Brain microvascular endothelial cell (primary cell): ENCODE results near the gene LCN15.

ENCODE experiments used
- DNase-seq: peaks from one replicate; pipeline ENCODE4 v3.0.0-alpha.2; 2020
- H3K27ac ChIP-seq: fragments of 250-450 bp; sonication (Bioruptor Pico); 2 replicates; pipeline ENCODE4 v1.5.1; 2020; ENCODE audit warnings: mild to moderate bottlenecking, moderate library complexity
- H3K27me3 ChIP-seq: fragments of 250-450 bp; sonication (Bioruptor Pico); replicated peaks from 2 replicates; pipeline ENCODE4 v1.5.1; 2020; ENCODE audit warnings: mild to moderate bottlenecking
- H3K36me3 ChIP-seq: fragments of 250-450 bp; sonication (Bioruptor Pico); replicated peaks from 2 replicates; pipeline ENCODE4 v1.5.1; 2020; ENCODE audit warnings: mild to moderate bottlenecking
- H3K4me3 ChIP-seq: 2 replicates; pipeline ENCODE4 v1.5.1; 2011; ENCODE audit warnings: low read depth, mild to moderate bottlenecking, control low read depth, low read length, moderate library complexity
- CTCF ChIP-seq: IDR thresholded peaks from 2 replicates; pipeline ENCODE4 v1.5.1; 2011; ENCODE audit warnings: low read depth, mild to moderate bottlenecking, moderate library complexity, low read length, control low read depth, inconsistent platforms; ENCODE audit errors: missing control alignments
- in situ Hi-C: cut with HindIII; loops from 2 replicates; pipeline ENCODE4 v1.10.0; 2017; ENCODE audit warnings: low sequenced_read_pairs, low pct_ligation_motif_present

Gene LCN15

GRCh38 chr9:136729144-136729543 lies 35.2 kb downstream of the LCN15 start:
- DNase-seq = no peak
- in situ Hi-C loops = no loop called here
- Histone ChIP-seq H3K27ac (no peak overlapping the region), H3K4me3 (peak overlapping the region; percentile 93), H3K36me3 (peaks cover 24% of the 10 kb centered on the region), H3K27me3 (no peaks in the 10 kb centered on the region)
- TF ChIP-seq CTCF = no peak

- in situ Hi-C loops = no loop called here
- no peak for DNase-seq
- H3K36me3 ChIP-seq = peaks cover 29% of the 10 kb centered on the region
- H3K27ac ChIP-seq = peak overlapping the region; percentile 43
- peak overlapping the region; percentile 93 for H3K4me3 ChIP-seq
- H3K27me3 ChIP-seq = no peaks in the 10 kb centered on the region
- TF ChIP-seq CTCF = no peak
Observed at GRCh38 chr9:136728548-136729123, 35.7 kb downstream of the LCN15 start.

- in situ Hi-C loops = no loop called here
- H3K27ac ChIP-seq = peak overlapping the region; percentile 44
- peak; percentile 74 for DNase-seq
- H3K27me3 ChIP-seq = no peaks in the 10 kb centered on the region
- peak; percentile 72 for TF ChIP-seq CTCF
- peak overlapping the region; percentile 93 for H3K4me3 ChIP-seq
- peaks cover 34% of the 10 kb centered on the region for H3K36me3 ChIP-seq
Observed at GRCh38 chr9:136728080-136728547, 36.2 kb downstream of the LCN15 start.

GRCh38 chr9:136726631-136727191 lies 37.6 kb downstream of the LCN15 start:
- peaks cover 42% of the 10 kb centered on the region for H3K36me3 ChIP-seq
- peak overlapping the region; percentile 93 for H3K4me3 ChIP-seq
- no peak overlapping the region for H3K27ac ChIP-seq
- no peaks in the 10 kb centered on the region for H3K27me3 ChIP-seq
- TF ChIP-seq CTCF = peak; percentile 66
- peak; percentile 17 for DNase-seq
- in situ Hi-C loops = no loop called here

GRCh38 chr9:136726118-136726517 lies 38.2 kb downstream of the LCN15 start:
- no peak overlapping the region for H3K27ac ChIP-seq
- DNase-seq = no peak
- H3K4me3 ChIP-seq = peak overlapping the region; percentile 93
- peaks cover 42% of the 10 kb centered on the region for H3K36me3 ChIP-seq
- no peaks in the 10 kb centered on the region for H3K27me3 ChIP-seq
- in situ Hi-C loops = no loop called here
- TF ChIP-seq CTCF = no peak

- no peak for TF ChIP-seq CTCF
- no peaks in the 10 kb centered on the region for H3K27me3 ChIP-seq
- H3K27ac ChIP-seq = no peak overlapping the region
- peaks cover 42% of the 10 kb centered on the region for H3K36me3 ChIP-seq
- peak overlapping the region; percentile 93 for H3K4me3 ChIP-seq
- no peak for DNase-seq
- in situ Hi-C loops = no loop called here
Observed at GRCh38 chr9:136725612-136726011, 38.7 kb downstream of the LCN15 start.
